ENCODE data around the gene TBC1D2B. TPM values are rescaled to one million over a fixed set of nuclear protein-coding genes. Genes with fewer than 3 reads are reported as not detected.

Gene TBC1D2B
- total RNA-seq, 1 donor: 52.2 TPM

- DNase-seq (ENCODE audit: low read depth): no peak
- H3K4me3 ChIP-seq (ENCODE audit: low read depth, low read length): no peak overlapping the region
- TF ChIP-seq, protein P1, sequence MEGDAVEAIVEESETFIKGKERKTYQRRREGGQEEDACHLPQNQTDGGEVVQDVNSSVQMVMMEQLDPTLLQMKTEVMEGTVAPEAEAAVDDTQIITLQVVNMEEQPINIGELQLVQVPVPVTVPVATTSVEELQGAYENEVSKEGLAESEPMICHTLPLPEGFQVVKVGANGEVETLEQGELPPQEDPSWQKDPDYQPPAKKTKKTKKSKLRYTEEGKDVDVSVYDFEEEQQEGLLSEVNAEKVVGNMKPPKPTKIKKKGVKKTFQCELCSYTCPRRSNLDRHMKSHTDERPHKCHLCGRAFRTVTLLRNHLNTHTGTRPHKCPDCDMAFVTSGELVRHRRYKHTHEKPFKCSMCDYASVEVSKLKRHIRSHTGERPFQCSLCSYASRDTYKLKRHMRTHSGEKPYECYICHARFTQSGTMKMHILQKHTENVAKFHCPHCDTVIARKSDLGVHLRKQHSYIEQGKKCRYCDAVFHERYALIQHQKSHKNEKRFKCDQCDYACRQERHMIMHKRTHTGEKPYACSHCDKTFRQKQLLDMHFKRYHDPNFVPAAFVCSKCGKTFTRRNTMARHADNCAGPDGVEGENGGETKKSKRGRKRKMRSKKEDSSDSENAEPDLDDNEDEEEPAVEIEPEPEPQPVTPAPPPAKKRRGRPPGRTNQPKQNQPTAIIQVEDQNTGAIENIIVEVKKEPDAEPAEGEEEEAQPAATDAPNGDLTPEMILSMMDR (IDR thresholded peaks at IDR 0.05; ENCODE audit: insufficient read depth, low read depth, low read length): no peak
Measured at GRCh38 chr15:78007211-78007931, 70.1 kb downstream of the TBC1D2B start.

GRCh38 chr15:78006567-78007205 lies 70.8 kb downstream of the TBC1D2B start:
- no peak overlapping the region for H3K4me3 ChIP-seq (ENCODE audit: low read depth, low read length)
- no peak for DNase-seq (ENCODE audit: low read depth)
- TF ChIP-seq, protein P1 (IDR thresholded peaks at IDR 0.05; ENCODE audit: insufficient read depth, low read depth, low read length): no peak

- H3K4me3 ChIP-seq (ENCODE audit: low read depth, low read length): no peak overlapping the region
- TF ChIP-seq, protein P1 (IDR thresholded peaks at IDR 0.05; ENCODE audit: insufficient read depth, low read depth, low read length): peak; percentile 41
- peak; percentile 94 for DNase-seq (ENCODE audit: low read depth)
Measured at GRCh38 chr15:78004919-78005634, 72.4 kb downstream of the TBC1D2B start.

GRCh38 chr15:78004222-78004727 lies 73.2 kb downstream of the TBC1D2B start:
- DNase-seq (ENCODE audit: low read depth): no peak
- TF ChIP-seq, protein P1 (IDR thresholded peaks at IDR 0.05; ENCODE audit: insufficient read depth, low read depth, low read length): no peak
- H3K4me3 ChIP-seq (ENCODE audit: low read depth, low read length): no peak overlapping the region

DNA sequence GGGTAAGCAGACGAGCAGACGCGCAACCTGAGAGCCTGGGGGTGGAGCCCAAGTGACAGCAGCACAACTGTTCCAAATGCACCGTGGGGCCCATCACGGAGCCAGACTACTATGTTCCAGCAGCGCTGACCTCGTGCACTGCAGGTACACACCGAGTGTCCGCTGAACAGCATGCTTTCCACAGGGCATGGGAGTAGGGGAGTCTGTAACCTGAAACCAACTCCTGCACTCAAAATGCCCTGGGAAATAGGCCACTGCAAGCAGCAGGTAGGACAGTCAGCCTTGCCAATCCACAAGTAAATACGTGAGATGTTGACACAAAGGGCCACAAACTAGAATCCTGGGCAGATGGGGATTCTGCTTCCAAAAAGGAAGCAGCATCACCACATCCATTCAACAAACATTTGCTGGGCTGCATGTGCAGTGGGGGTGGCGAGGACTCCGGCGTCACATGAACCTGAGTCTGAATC lies 73.9 kb downstream of the TBC1D2B start:
- H3K4me3 ChIP-seq (ENCODE audit: low read depth, low read length): no peak overlapping the region
- TF ChIP-seq, protein P1 (IDR thresholded peaks at IDR 0.05; ENCODE audit: insufficient read depth, low read depth, low read length): no peak
- DNase-seq (ENCODE audit: low read depth): no peak

DNA sequence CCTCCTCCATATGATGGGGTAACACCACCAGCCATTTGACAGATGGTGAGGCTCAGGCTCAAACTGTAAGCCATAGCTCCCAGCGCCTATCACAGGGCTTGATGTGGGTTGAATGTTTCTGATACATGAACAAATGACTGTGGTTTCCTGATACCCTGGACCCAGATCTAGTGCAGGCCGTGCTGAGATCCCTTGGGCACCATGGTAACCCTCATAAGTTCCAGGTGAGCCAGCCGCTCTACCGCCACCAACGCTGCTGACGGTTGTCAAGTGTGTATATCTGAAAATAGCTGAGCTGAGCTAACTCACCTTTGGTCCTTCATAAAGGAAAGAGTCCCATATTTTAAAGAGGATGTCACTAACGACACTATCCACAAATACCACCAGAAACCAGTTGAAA lies 74.5 kb downstream of the TBC1D2B start:
- DNase-seq (ENCODE audit: low read depth): no peak
- TF ChIP-seq, protein P1 (IDR thresholded peaks at IDR 0.05; ENCODE audit: insufficient read depth, low read depth, low read length): no peak

More for the DNA sequence above, 74.5 kb downstream of the TBC1D2B start:
- H3K4me3 ChIP-seq (ENCODE audit: low read depth, low read length): no peak overlapping the region
